ENCODE measurements around the gene SFRP5. TPM values are rescaled to one million over a fixed set of nuclear protein-coding genes. Genes with fewer than 3 reads are reported as not detected.
A peak's percentile ranks its signal among the peaks of the same experiment; 100 is the strongest.

The SFRP5 gene
- total and polyA plus RNA-seq, 10 donors: 0.09 to 3.6 TPM; not detected in 8

GRCh38 chr10:97762056-97762455, 9.7 kb downstream of the SFRP5 start:
- peaks cover 0 to 72% (median 54%) of the 10 kb centered on the region in 6 donors for H3K36me3 ChIP-seq
- no peak for DNase-seq
- intact Hi-C loops (cut with DNase I; ENCODE audit: low total_unique reads): no loop called here

GRCh38 chr10:97761331-97761865, 10.4 kb downstream of the SFRP5 start:
- H3K36me3 ChIP-seq: peaks cover 0 to 73% (median 60%) of the 10 kb centered on the region in 6 donors
- 93 to 97% (median 96%) methylated on average over 8 of the region's 8 CpGs for WGBS, 5 donors
- no peak overlapping the region for H3K27ac ChIP-seq
- intact Hi-C loops (cut with DNase I; ENCODE audit: low total_unique reads): no loop called here
- H3K27me3 ChIP-seq (replicated peaks in 1 of 7): no peaks in the 10 kb centered on the region
- no peak for DNase-seq
- no peak overlapping the region for H3K4me3 ChIP-seq
- TF ChIP-seq POLR2AphosphoS5 (IDR thresholded peaks at IDR 0.05) (peak in 1 of 3 donors; percentile 8), CTCF (IDR thresholded peaks at IDR 0.05 in 8 of 11, conservative IDR thresholded peaks at IDR 0.05 in 3 of 11) (no peak)
- no peaks in the 10 kb centered on the region for H3K9me3 ChIP-seq
- H3K4me1 ChIP-seq: no peaks in the 10 kb centered on the region

More at GRCh38 chr10:97762056-97762455, 9.7 kb downstream of the SFRP5 start:
- 92 to 96% (median 93%) methylated on average over 6 to 10 of the region's 10 CpGs for WGBS, 5 donors
- no peak overlapping the region for H3K4me3 ChIP-seq
- no peaks in the 10 kb centered on the region for H3K4me1 ChIP-seq
- H3K27ac ChIP-seq: no peak overlapping the region
- peak in 1 of 3 donors; percentile 38 for TF ChIP-seq POLR2AphosphoS5 (IDR thresholded peaks at IDR 0.05)
- TF ChIP-seq CTCF (IDR thresholded peaks at IDR 0.05 in 8 of 11, conservative IDR thresholded peaks at IDR 0.05 in 3 of 11): no peak
- H3K27me3 ChIP-seq (replicated peaks in 1 of 7): no peaks in the 10 kb centered on the region
- no peaks in the 10 kb centered on the region for H3K9me3 ChIP-seq

- H3K9me3 ChIP-seq: no peaks in the 10 kb centered on the region
- intact Hi-C loops (cut with DNase I; ENCODE audit: low total_unique reads): no loop called here
- TF ChIP-seq CTCF (IDR thresholded peaks at IDR 0.05 in 8 of 11, conservative IDR thresholded peaks at IDR 0.05 in 3 of 11) (no peak), POLR2AphosphoS5 (IDR thresholded peaks at IDR 0.05) (peak in 1 of 3 donors; percentile 18), POLR2A (IDR thresholded peaks at IDR 0.05) (no peak)
- no peak for DNase-seq
- H3K4me1 ChIP-seq: no peaks in the 10 kb centered on the region
- WGBS, 5 donors: 93 to 97% (median 95%) methylated on average over 11 of the region's 11 CpGs
- no peak overlapping the region for H3K27ac ChIP-seq
- H3K27me3 ChIP-seq (replicated peaks in 1 of 7): no peaks in the 10 kb centered on the region
- H3K4me3 ChIP-seq: no peak overlapping the region
- H3K36me3 ChIP-seq: peaks cover 0 to 78% (median 68%) of the 10 kb centered on the region in 6 donors
These were observed 11.1 kb downstream of the SFRP5 start for GRCh38 chr10:97760461-97761257.

GRCh38 chr10:97759946-97760345, 11.9 kb downstream of the SFRP5 start:
- no peak for DNase-seq
- no peaks in the 10 kb centered on the region for H3K9me3 ChIP-seq
- 77 to 100% (median 82%) methylated on average over 1 to 5 of the region's 5 CpGs for WGBS, 5 donors
- no peak overlapping the region for H3K27ac ChIP-seq
- H3K36me3 ChIP-seq: peaks cover 2 to 85% (median 75%) of the 10 kb centered on the region in 6 donors
- H3K27me3 ChIP-seq (replicated peaks in 1 of 7): no peaks in the 10 kb centered on the region
- no peaks in the 10 kb centered on the region for H3K4me1 ChIP-seq
- no peak for TF ChIP-seq POLR2A (IDR thresholded peaks at IDR 0.05)
- no peak for TF ChIP-seq POLR2AphosphoS5 (IDR thresholded peaks at IDR 0.05)
- TF ChIP-seq CTCF (IDR thresholded peaks at IDR 0.05 in 8 of 11, conservative IDR thresholded peaks at IDR 0.05 in 3 of 11): no peak
- intact Hi-C loops (cut with DNase I; ENCODE audit: low total_unique reads): no loop called here
- no peak overlapping the region for H3K4me3 ChIP-seq

Measured in spleen (tissue), 11 donors.